KMS-11 (cell line): ENCODE data around the gene KDM2A.
A peak's percentile ranks its signal among the peaks of the same experiment; 100 is the strongest.

Experiments used
- H2AFZ ChIP-seq: fragments of 200-600 bp; sonication (generic); 2 replicates; pipeline ENCODE4 v1.6.1; 2016; ENCODE audit warnings: antibody characterized with exemption, mixed run types, low read depth
- H3K27ac ChIP-seq: fragments of 200-600 bp; sonication (generic); 2 replicates; pipeline ENCODE4 v1.6.1; 2016; ENCODE audit warnings: mild to moderate bottlenecking, mixed run types
- H3K27me3 ChIP-seq: fragments of 200-600 bp; sonication (generic); 2 replicates; pipeline ENCODE4 v1.6.1; 2017; ENCODE audit warnings: mild to moderate bottlenecking, low read depth, mixed run types, moderate library complexity; ENCODE audit not compliant: insufficient read depth
- H3K36me3 ChIP-seq: fragments of 200-600 bp; sonication (generic); 2 replicates; pipeline ENCODE4 v1.6.1; 2017; ENCODE audit warnings: mild to moderate bottlenecking, mixed run types; ENCODE audit not compliant: insufficient read depth
- H3K4me1 ChIP-seq: fragments of 200-600 bp; sonication (generic); 2 replicates; pipeline ENCODE4 v1.6.1; 2016; ENCODE audit warnings: mild to moderate bottlenecking, low read depth, mixed run types; ENCODE audit not compliant: poor library complexity, severe bottlenecking
- H3K4me2 ChIP-seq: fragments of 200-600 bp; sonication (generic); 2 replicates; pipeline ENCODE4 v1.7.0; 2016; ENCODE audit warnings: mild to moderate bottlenecking, mixed run types
- H3K4me3 ChIP-seq: fragments of 200-600 bp; sonication (generic); IDR thresholded peaks from 2 replicates; pipeline ENCODE4 v1.6.1; 2017; ENCODE audit warnings: low read depth, low read length, mixed read lengths; ENCODE audit not compliant: insufficient read depth
- H3K79me2 ChIP-seq: fragments of 200-600 bp; sonication (generic); 2 replicates; pipeline ENCODE4 v1.6.1; 2016; ENCODE audit warnings: low read depth, mixed run types; ENCODE audit not compliant: insufficient read depth
- H3K9ac ChIP-seq: fragments of 200-600 bp; sonication (generic); 2 replicates; pipeline ENCODE4 v1.6.1; 2016; ENCODE audit warnings: mild to moderate bottlenecking, mixed run types
- H4K20me1 ChIP-seq: fragments of 200-600 bp; sonication (generic); 2 replicates; pipeline ENCODE4 v1.6.1; 2016; ENCODE audit warnings: mild to moderate bottlenecking, mixed run types; ENCODE audit not compliant: insufficient read depth
- TF ChIP-seq, protein P1 (sequence below): fragments of 200-600 bp; sonication (generic); conservative IDR thresholded peaks from 2 replicates; pipeline ENCODE4 v1.6.1; 2017; ENCODE audit warnings: low read depth, mild to moderate bottlenecking, antibody characterized with exemption, low read length, moderate library complexity, mixed read lengths

KDM2A gene

GRCh38 chr11:67267188-67268080, 148.4 kb downstream of the KDM2A start:
- peak overlapping the region; percentile 78 for H3K4me2 ChIP-seq
- no peaks in the 10 kb centered on the region for H3K27me3 ChIP-seq
- H3K36me3 ChIP-seq, result 0 out of 2 replicates have a peak, but pooled peaks cover 4% of the 10 kb centered on the region
- no peak overlapping the region for H3K4me3 ChIP-seq
- no peaks in the 10 kb centered on the region for H4K20me1 ChIP-seq
- H3K9ac ChIP-seq, result peak overlapping the region; percentile 74; the same call in 1 of the 2 replicates
- no peak overlapping the region for H2AFZ ChIP-seq
- H3K79me2 ChIP-seq, result peaks cover 59% of the 10 kb centered on the region
- peak overlapping the region; percentile 40 for H3K27ac ChIP-seq
- TF ChIP-seq, protein P1, sequence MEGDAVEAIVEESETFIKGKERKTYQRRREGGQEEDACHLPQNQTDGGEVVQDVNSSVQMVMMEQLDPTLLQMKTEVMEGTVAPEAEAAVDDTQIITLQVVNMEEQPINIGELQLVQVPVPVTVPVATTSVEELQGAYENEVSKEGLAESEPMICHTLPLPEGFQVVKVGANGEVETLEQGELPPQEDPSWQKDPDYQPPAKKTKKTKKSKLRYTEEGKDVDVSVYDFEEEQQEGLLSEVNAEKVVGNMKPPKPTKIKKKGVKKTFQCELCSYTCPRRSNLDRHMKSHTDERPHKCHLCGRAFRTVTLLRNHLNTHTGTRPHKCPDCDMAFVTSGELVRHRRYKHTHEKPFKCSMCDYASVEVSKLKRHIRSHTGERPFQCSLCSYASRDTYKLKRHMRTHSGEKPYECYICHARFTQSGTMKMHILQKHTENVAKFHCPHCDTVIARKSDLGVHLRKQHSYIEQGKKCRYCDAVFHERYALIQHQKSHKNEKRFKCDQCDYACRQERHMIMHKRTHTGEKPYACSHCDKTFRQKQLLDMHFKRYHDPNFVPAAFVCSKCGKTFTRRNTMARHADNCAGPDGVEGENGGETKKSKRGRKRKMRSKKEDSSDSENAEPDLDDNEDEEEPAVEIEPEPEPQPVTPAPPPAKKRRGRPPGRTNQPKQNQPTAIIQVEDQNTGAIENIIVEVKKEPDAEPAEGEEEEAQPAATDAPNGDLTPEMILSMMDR, result no peak
- peaks cover 28% of the 10 kb centered on the region for H3K4me1 ChIP-seq

DNA sequence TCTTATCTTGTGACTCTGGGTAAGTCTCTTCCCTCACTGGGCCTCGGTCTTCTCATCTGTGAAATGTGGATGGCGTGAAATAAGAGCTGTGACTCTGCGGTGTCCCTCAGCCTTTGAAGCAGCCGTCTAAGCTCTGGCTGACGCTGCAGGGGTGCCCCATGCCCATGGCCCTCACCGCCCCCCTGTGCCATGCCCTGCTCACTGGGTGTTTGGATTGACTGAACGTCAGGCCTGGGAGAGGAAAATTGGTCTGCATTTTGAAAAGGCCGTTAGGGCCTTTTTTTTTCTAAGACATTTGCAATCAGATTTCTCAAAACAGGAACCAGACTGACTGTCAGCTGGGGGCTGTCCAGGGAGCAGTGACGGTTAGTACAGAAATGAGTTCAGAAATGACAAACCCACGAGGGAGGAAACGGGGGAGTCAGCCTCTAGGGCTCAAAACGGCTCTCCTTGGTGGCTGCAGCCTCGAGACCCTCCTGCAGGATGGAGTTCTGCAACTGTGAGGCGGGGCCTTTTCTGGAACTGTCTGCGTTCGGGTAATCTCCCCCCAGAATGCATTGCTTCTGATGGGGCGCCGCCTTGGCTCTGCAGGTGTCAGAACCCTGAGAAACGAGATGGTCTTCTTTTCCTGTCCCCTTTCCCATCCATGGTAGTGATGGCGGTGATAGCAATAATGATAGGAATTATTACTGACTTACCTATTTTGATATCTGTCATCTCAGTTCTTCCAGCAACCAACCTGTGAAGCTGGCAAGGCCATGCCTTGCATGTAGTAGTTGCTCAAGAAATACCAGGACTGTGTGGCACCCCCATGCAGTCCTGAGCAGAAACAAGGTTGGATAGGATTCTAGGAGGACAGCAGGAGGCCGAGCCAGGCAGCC, 149.3 kb downstream of the KDM2A start:
- Histone ChIP-seq H3K36me3 (0 out of 2 replicates have a peak, but pooled peaks cover 4% of the 10 kb centered on the region), H3K4me3 (no peak overlapping the region), H3K4me1 (peaks cover 19% of the 10 kb centered on the region), H2AFZ (no peak overlapping the region), H3K27me3 (no peaks in the 10 kb centered on the region), H3K27ac (peak overlapping the region; percentile 40; the same call in 1 of the 2 replicates), H3K79me2 (peaks cover 67% of the 10 kb centered on the region), H3K9ac (peak overlapping the region; percentile 74; the same call in 1 of the 2 replicates), H4K20me1 (no peaks in the 10 kb centered on the region), H3K4me2 (peak overlapping the region; percentile 78)
- TF ChIP-seq, protein P1, result no peak

GRCh38 chr11:67268962-67269268, 149.9 kb downstream of the KDM2A start:
- Histone ChIP-seq H3K4me1 (peaks cover 19% of the 10 kb centered on the region), H3K36me3 (0 out of 2 replicates have a peak, but pooled peaks cover 4% of the 10 kb centered on the region), H3K4me3 (no peak overlapping the region), H3K27ac (no peak overlapping the region), H2AFZ (no peak overlapping the region), H3K4me2 (no peak overlapping the region), H4K20me1 (no peaks in the 10 kb centered on the region), H3K9ac (no peak overlapping the region), H3K79me2 (peaks cover 73% of the 10 kb centered on the region), H3K27me3 (no peaks in the 10 kb centered on the region)
- TF ChIP-seq, protein P1, result no peak

DNA sequence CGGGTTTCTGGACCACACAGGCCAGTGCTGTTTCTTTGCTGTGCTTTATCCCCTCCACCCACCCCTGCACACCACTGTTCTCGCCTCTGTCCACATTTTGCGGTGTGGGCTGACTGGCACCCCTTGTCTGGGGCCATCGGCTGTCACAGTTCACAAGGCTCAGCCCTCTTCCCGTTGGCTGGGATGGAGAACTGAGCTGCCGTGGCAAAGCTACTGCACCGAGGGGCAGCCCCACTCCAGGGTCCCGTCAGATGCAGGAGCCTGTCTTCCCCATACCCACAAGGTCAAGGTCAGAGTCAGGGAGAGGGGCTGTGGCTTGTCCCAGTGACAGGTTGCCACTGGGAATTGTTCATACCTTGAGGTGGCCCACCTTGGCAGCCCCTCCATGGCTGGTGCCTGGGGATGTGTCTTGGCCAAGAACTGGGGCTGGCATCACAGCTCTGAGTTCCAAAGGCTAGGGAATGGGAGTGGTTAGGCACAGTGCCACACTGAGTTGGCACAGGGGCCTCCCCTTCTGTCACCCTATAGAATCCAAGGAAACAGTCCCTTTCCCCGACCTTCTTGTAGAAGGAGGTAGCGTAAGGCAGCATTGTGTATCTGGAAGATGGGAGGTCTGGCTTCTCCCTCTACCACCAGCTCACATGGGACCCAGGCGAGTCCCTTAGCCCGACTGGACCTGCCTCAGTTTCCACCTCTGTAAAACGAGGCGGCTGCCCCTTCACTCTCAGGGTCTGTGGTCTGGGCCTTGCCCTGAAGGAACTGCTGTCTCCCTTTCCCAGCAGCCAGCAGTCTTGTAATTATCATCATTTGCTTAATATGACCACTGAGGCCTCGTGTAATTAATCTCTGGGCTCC, 150.6 kb downstream of the KDM2A start:
- TF ChIP-seq, protein P1, result no peak
- Histone ChIP-seq H3K4me2 (no peak overlapping the region), H3K27ac (no peak overlapping the region), H3K79me2 (peaks cover 81% of the 10 kb centered on the region), H3K4me3 (no peak overlapping the region), H3K4me1 (peaks cover 19% of the 10 kb centered on the region), H3K9ac (no peak overlapping the region), H3K27me3 (no peaks in the 10 kb centered on the region), H3K36me3 (0 out of 2 replicates have a peak, but pooled peaks cover 4% of the 10 kb centered on the region), H4K20me1 (no peaks in the 10 kb centered on the region), H2AFZ (no peak overlapping the region)
